ENCODE results near the gene ADAMTS2. TPM values are rescaled to one million over a fixed set of nuclear protein-coding genes. Genes with fewer than 3 reads are reported as not detected.
A peak's percentile ranks its signal among the peaks of the same experiment; 100 is the strongest.

The ADAMTS2 gene
- total and polyA plus RNA-seq, 2 of the 8 experiments (the other 6 are each of a cell fraction or from before 2014, with no cell fraction given), result 6.6 to 7.3 TPM

DNA sequence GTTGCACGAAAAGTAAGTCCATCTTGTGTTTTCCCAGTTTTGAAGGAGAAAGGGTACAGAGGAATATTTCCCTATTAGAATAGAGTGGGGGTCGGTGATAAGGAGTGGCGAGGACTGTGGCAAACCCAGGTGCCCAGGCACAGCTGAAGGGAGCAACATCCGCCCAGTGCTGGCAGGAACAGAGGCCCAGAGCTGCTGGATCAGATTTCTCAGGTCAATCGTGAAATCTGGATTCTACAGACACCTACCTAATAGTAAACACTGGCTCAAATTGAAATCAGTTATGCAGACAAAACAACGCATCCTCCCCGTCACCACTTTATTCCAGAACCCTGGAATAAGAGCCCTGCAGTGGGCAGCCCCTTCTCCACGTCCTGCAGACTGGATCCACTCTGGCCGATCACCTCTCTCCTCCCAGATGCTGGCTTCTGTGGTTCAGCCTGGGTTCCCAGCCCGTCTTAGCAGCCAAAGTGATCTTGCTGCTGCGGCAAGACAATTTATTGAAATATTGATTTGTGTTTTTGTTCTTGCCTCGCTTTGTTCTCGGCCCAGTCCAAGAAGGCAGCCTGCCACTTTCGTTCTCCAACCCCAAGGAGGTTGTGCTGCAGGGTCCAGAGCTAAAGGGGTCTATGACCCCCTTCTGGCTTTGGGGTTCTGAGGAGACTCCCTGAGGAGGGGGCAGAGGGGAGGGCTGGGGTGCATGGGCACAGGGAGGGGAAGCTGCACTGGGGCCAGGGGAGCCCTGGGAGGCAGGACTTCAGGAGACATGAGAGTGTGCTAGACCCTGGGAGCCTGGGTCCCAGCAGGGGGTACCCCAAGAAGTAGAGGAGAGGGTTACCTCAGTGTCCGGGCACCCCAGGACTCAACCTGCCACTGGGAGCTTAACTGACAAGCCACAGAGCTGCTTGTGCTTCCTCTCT lies 181.8 kb downstream of the ADAMTS2 start:
- no peak overlapping the region for H3K56ac ChIP-seq (replicated peaks; ENCODE audit: insufficient read length, low read depth, low read length)
- no peak overlapping the region; the same call in 1 of the 2 replicates for H4K8ac ChIP-seq (ENCODE audit: extremely low read depth, insufficient read depth, low read length)
- peak in 1 of 2 experiments; percentile 35 for DNase-seq (ENCODE audit: low read depth in 1 of 2, low spot score in 2 of 2)
- no peak overlapping the region for H3K14ac ChIP-seq (ENCODE audit: insufficient read length)
- H3K9me3 ChIP-seq (ENCODE audit: insufficient read depth in 2 of 2, low read depth in 1 of 2, low read length in 1 of 2), result peaks cover 0 to 12% of the 10 kb centered on the region in 2 experiments; a peak in 2 of 4 replicates
- no peak overlapping the region for H2AFZ ChIP-seq (ENCODE audit: low read length)
- no peak overlapping the region for H3K27ac ChIP-seq (ENCODE audit: low read depth, low read length)
- no peak overlapping the region for H3K4ac ChIP-seq (replicated peaks; ENCODE audit: insufficient read length, low read depth, low read length)
- H2BK5ac ChIP-seq (ENCODE audit: low read depth, low read length), result no peak overlapping the region
- H3K9ac ChIP-seq (replicated peaks in 1 of 4; ENCODE audit: extremely low read depth in 1 of 4, low read depth in 3 of 4, low read length in 3 of 4), result no peak overlapping the region
- H4K91ac ChIP-seq (replicated peaks; ENCODE audit: insufficient read length, low read length), result no peak overlapping the region
- H3K4me3 ChIP-seq (ENCODE audit: extremely low read depth in 1 of 4, insufficient read depth in 2 of 4, low read depth in 3 of 4, low read length in 4 of 4), result no peak overlapping the region
- no peak overlapping the region for H3K4me2 ChIP-seq (ENCODE audit: insufficient read depth in 1 of 2, low read depth in 2 of 2, low read length in 2 of 2)
- no peaks in the 10 kb centered on the region for H3K36me3 ChIP-seq (ENCODE audit: control insufficient read depth in 2 of 4, insufficient read depth in 4 of 4, low read length in 3 of 4)
- ChIA-PET POLR2A (ENCODE audit: partially characterized antibody) (no interaction called here), CTCF (ENCODE audit: partially characterized antibody) (interaction anchor here (1.2 to 7.4 kb wide), 3 partner anchors 10 to 100 kb away, joined by 3 to 94 read pairs (median 4); no protein-coding TSS in a partner anchor)
- no peaks in the 10 kb centered on the region for H3K79me1 ChIP-seq (ENCODE audit: low read depth, low read length)
- H2BK12ac ChIP-seq (ENCODE audit: low read depth, low read length), result no peak overlapping the region
- H2BK15ac ChIP-seq (ENCODE audit: low read length), result no peak overlapping the region
- H2BK20ac ChIP-seq (ENCODE audit: low read length), result no peak overlapping the region
- no peak overlapping the region for H2BK120ac ChIP-seq (replicated peaks; ENCODE audit: low read depth, low read length)
- no peaks in the 10 kb centered on the region for H3K79me2 ChIP-seq (ENCODE audit: control insufficient read depth in 1 of 2, insufficient read depth in 2 of 2, low read length in 2 of 2)
- no peaks in the 10 kb centered on the region; the same call in 1 of the 2 replicates for H3K23me2 ChIP-seq (ENCODE audit: low read depth, low read length)
- H3K4me1 ChIP-seq (replicated peaks in 1 of 4; ENCODE audit: control insufficient read depth in 3 of 4, insufficient read depth in 4 of 4, low read length in 3 of 4), result no peaks in the 10 kb centered on the region; a peak in 1 of 7 replicates
- TF ChIP-seq MAFK (IDR thresholded peaks at IDR 0.05; ENCODE audit: low read depth, low read length), result no peak
- no peak for TF ChIP-seq RBBP5 (IDR thresholded peaks at IDR 0.05; ENCODE audit: borderline replicate concordance, low read depth, low read length)
- TF ChIP-seq TEAD4 (IDR thresholded peaks at IDR 0.05; ENCODE audit: low read depth, low read length), result no peak
- no peak for TF ChIP-seq RAD21 (IDR thresholded peaks at IDR 0.05 in 1 of 2, conservative IDR thresholded peaks at IDR 0.05 in 1 of 2; ENCODE audit: low read depth in 2 of 2, low read length in 2 of 2)
- TF ChIP-seq EZH2 (IDR thresholded peaks at IDR 0.05; ENCODE audit: low read depth, low read length, severe bottlenecking), result no peak
- TF ChIP-seq SAP30 (IDR thresholded peaks at IDR 0.05; ENCODE audit: insufficient read depth, insufficient replicate concordance, low read length), result no peak
- no peak for TF ChIP-seq KDM4A (IDR thresholded peaks at IDR 0.05; ENCODE audit: low read depth, low read length, severe bottlenecking)
- TF ChIP-seq SRF (IDR thresholded peaks at IDR 0.05; ENCODE audit: low read depth, low read length), result no peak
- H3K27me3 ChIP-seq (replicated peaks in 1 of 4; ENCODE audit: control insufficient read depth in 3 of 4, extremely low read depth in 1 of 4, insufficient read depth in 3 of 4, low read length in 3 of 4), result no peaks in the 10 kb centered on the region; a peak in 1 of 7 replicates
- no peak overlapping the region for H3K23ac ChIP-seq (ENCODE audit: insufficient read length)
- H4K5ac ChIP-seq (ENCODE audit: insufficient read length, low read depth, low read length), result no peak overlapping the region
- FAIRE-seq, result no peak
- H4K20me1 ChIP-seq (replicated peaks in 1 of 2; ENCODE audit: control insufficient read depth in 1 of 2, insufficient read depth in 2 of 2, low read length in 2 of 2), result no peaks in the 10 kb centered on the region
- no peak overlapping the region for H3K18ac ChIP-seq (ENCODE audit: extremely low read depth, low read length)
- H2AK5ac ChIP-seq (ENCODE audit: low read depth, low read length), result no peak overlapping the region
- WGBS, 2 experiments (ENCODE audit: extremely low coverage in 1 of 2, insufficient coverage in 1 of 2, insufficient read length in 1 of 2, insufficient replicate concordance in 2 of 2, low coverage in 1 of 2, low lambda C conversion rate in 2 of 2, missing lambda C conversion rate in 1 of 2), result 93% methylated on average over 14 of the region's 15 CpGs; no CpG with 5 or more reads in 1 of the 2 experiments
